DMS53 (cell line): ENCODE results near the gene ITGAV.

Experiments
- DNase-seq: peaks from one replicate; lab custom pipeline; 2025; lab: John Stamatoyannopoulos, UW

ITGAV gene

GRCh38 chr2:186670831-186671230, 81.0 kb downstream of the ITGAV start:
- DNase-seq, result no peak

GRCh38 chr2:186675380-186675779, 85.5 kb downstream of the ITGAV start:
- DNase-seq, result no peak

GRCh38 chr2:186683341-186683740, 93.5 kb downstream of the ITGAV start:
- DNase-seq, result no peak

GRCh38 chr2:186687807-186688211, 98.0 kb downstream of the ITGAV start:
- peak; percentile 39 for DNase-seq

- DNase-seq, result no peak
These were observed 99.0 kb downstream of the ITGAV start for GRCh38 chr2:186688813-186689212.

GRCh38 chr2:186690786-186691185, 100.9 kb downstream of the ITGAV start:
- no peak for DNase-seq

GRCh38 chr2:186691231-186691630, 101.4 kb downstream of the ITGAV start:
- no peak for DNase-seq

GRCh38 chr2:186691900-186692299, 102.0 kb downstream of the ITGAV start:
- no peak for DNase-seq

- DNase-seq, result peak; percentile 80
These were observed 103.6 kb downstream of the ITGAV start for GRCh38 chr2:186693446-186693832.

- peak; percentile 52 for DNase-seq
These were observed 105.4 kb downstream of the ITGAV start for GRCh38 chr2:186695081-186695756.

GRCh38 chr2:186696290-186696689, 106.4 kb downstream of the ITGAV start:
- no peak for DNase-seq

GRCh38 chr2:186696804-186697203, 106.9 kb downstream of the ITGAV start:
- no peak for DNase-seq

GRCh38 chr2:186697536-186697935, 107.7 kb downstream of the ITGAV start:
- no peak for DNase-seq

- DNase-seq, result no peak
These were observed 109.9 kb downstream of the ITGAV start for GRCh38 chr2:186699742-186700141.

- no peak for DNase-seq
These were observed 112.2 kb downstream of the ITGAV start for GRCh38 chr2:186702006-186702405.

GRCh38 chr2:186702501-186702900, 112.6 kb downstream of the ITGAV start:
- DNase-seq, result no peak

- DNase-seq, result no peak
These were observed 115.0 kb downstream of the ITGAV start for GRCh38 chr2:186704897-186705296.

GRCh38 chr2:186709529-186710450, 119.9 kb downstream of the ITGAV start:
- DNase-seq, result no peak

GRCh38 chr2:186713691-186714090, 123.8 kb downstream of the ITGAV start:
- no peak for DNase-seq

- DNase-seq, result no peak
These were observed 124.8 kb downstream of the ITGAV start for GRCh38 chr2:186714611-186715010.

GRCh38 chr2:186716004-186716403, 126.1 kb downstream of the ITGAV start:
- DNase-seq, result no peak

GRCh38 chr2:186716899-186717298, 127.0 kb downstream of the ITGAV start:
- DNase-seq, result no peak

- peak; percentile 32 for DNase-seq
These were observed 127.6 kb downstream of the ITGAV start for GRCh38 chr2:186717320-186718007.
